HG03159 (cell line): Measurements from ENCODE around the gene CADM2.
"Not testable (repeated sequence)": the region's sequence is repeated elsewhere in the genome, so short reads cannot be mapped to it uniquely, and the experiment has no call there.

Source experiments
- ATAC-seq: cut with Tn5 transposase; IDR thresholded peaks from one replicate; pipeline ENCODE4 v1.9.1; 2021; ENCODE audit warnings: mild to moderate bottlenecking, moderate library complexity; ENCODE audit not compliant: unreplicated experiment

The CADM2 gene

GRCh38 chr3:85877631-85878030, 918.8 kb downstream of the CADM2 start:
- ATAC-seq, result no peak

GRCh38 chr3:85881833-85882393, 923.1 kb downstream of the CADM2 start:
- ATAC-seq, result no peak

GRCh38 chr3:85890043-85890555, 931.3 kb downstream of the CADM2 start:
- no peak for ATAC-seq

GRCh38 chr3:85903434-85903833, 944.6 kb downstream of the CADM2 start:
- ATAC-seq, result no peak

GRCh38 chr3:85912980-85913379, 954.2 kb downstream of the CADM2 start:
- ATAC-seq, result no peak

GRCh38 chr3:85922374-85922773, 963.6 kb downstream of the CADM2 start:
- no peak for ATAC-seq

GRCh38 chr3:85930718-85931117, 971.9 kb downstream of the CADM2 start:
- no peak for ATAC-seq

GRCh38 chr3:85933326-85933725, 974.5 kb downstream of the CADM2 start:
- ATAC-seq, result no peak

- ATAC-seq, result no peak
These were observed 976.4 kb downstream of the CADM2 start for GRCh38 chr3:85935171-85935570.

- no peak for ATAC-seq
These were observed 980.3 kb downstream of the CADM2 start for GRCh38 chr3:85939074-85939482.

GRCh38 chr3:85950435-85950834, 991.6 kb downstream of the CADM2 start:
- ATAC-seq, result no peak

- no peak for ATAC-seq
These were observed 1002.0 kb downstream of the CADM2 start for GRCh38 chr3:85960793-85961192.

- no peak for ATAC-seq
These were observed 1019.0 kb downstream of the CADM2 start for GRCh38 chr3:85977615-85978338.

- no peak for ATAC-seq
These were observed 1020.2 kb downstream of the CADM2 start for GRCh38 chr3:85979034-85979433.

GRCh38 chr3:85989581-85989980, 1030.8 kb downstream of the CADM2 start:
- ATAC-seq, result not testable (repeated sequence)

GRCh38 chr3:86029590-86029989, 1070.8 kb downstream of the CADM2 start:
- ATAC-seq, result no peak

GRCh38 chr3:86037916-86038315, 1079.1 kb downstream of the CADM2 start:
- ATAC-seq, result no peak

- ATAC-seq, result no peak
These were observed 1087.8 kb downstream of the CADM2 start for GRCh38 chr3:86046436-86047136.

GRCh38 chr3:86047161-86047560, 1088.4 kb downstream of the CADM2 start:
- ATAC-seq, result no peak

GRCh38 chr3:86051058-86051457, 1092.3 kb downstream of the CADM2 start:
- ATAC-seq, result no peak

GRCh38 chr3:86056032-86056431, 1097.2 kb downstream of the CADM2 start:
- ATAC-seq, result no peak

GRCh38 chr3:86056962-86057361, 1098.2 kb downstream of the CADM2 start:
- no peak for ATAC-seq
